Fibroblast of lung (primary cell): ENCODE measurements around the gene TRIM3.

Experiments
- CTCF ChIP-seq, 2 donors: IDR thresholded peaks in 1 of 2; conservative IDR thresholded peaks in 1 of 2; 1 replicate in 1 of 2; 2 replicates in 1 of 2; pipeline ENCODE4 v1.5.1; 2011 to 2012; ENCODE audit warnings: low read length in 2 of 2, control low read depth in 1 of 2, inconsistent platforms in 1 of 2, low read depth in 1 of 2, mild to moderate bottlenecking in 1 of 2
- EZH2 ChIP-seq: IDR thresholded peaks from 2 replicates; pipeline ENCODE4 v1.5.1; 2012; ENCODE audit warnings: low read length, control low read depth, mild to moderate bottlenecking; ENCODE audit errors: missing control alignments

- TF ChIP-seq CTCF (conservative IDR thresholded peaks at IDR 0.05 in 1 of 2, IDR thresholded peaks at IDR 0.05 in 1 of 2; ENCODE audit: low read depth in 1 of 2, low read length in 2 of 2) (no peak), EZH2 (no peak)
Observed at GRCh38 chr11:6457581-6458320, 16.0 kb downstream of the TRIM3 start.
